KBM-7 (cell line): ENCODE results near the gene FAM171A1.

Source experiments
- DNase-seq: peaks from one replicate; pipeline ENCODE4 v3.0.0-alpha.2; 2015
- in situ Hi-C: fragments of 300-500 bp; cut with MboI; formaldehyde crosslinking; loops from 2 replicates; pipeline ENCODE4 v1.14.3; 2020; ENCODE audit warnings: low sequenced_read_pairs, low pct_unique_long_range_greater_than_20kb, mixed read lengths

FAM171A1 gene

GRCh38 chr10:15378569-15378968 lies 7.5 kb upstream of the FAM171A1 start:
- in situ Hi-C loops: no loop called here
- DNase-seq: no peak

- no peak for DNase-seq
- in situ Hi-C loops: no loop called here
Observed at GRCh38 chr10:15374566-15374965, 3.5 kb upstream of the FAM171A1 start.

DNA sequence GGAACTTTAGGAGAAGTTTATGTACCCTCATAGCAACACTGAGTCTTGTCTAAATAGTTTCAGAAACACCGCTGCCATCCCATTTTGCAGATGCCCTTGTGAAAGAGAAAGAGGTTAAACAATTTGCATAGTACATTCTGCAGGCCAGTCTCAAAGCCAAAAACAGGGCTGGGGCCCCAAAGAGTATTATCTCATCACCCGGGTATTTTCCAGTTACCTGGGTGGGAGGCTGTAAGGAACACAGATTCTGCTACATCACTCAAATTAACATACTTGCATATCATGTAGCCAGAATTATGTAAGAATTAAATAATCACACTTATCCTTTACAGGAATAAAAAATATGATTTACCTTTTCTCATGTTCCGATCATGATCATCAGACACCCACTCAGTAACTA lies 3.1 kb upstream of the FAM171A1 start:
- in situ Hi-C loops: no loop called here
- no peak for DNase-seq

DNA sequence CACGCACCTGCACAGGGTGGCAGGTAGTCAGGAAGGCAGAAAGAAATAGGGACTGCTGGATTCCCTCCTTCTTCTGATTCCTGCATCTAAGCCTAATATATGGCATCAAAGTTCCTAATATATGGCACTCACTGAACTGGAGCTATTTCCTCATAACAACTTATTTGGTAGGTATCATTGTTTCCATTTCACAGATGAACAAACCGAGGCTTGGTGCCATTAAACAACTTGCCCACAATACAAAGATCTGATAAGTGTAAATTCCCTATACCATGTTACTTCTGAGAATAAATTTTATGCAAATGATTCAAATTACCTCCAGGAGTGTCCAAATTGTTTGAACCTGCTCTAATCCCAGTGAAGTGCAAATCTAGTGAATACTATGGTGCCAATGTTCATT lies 2.1 kb upstream of the FAM171A1 start:
- in situ Hi-C loops: no loop called here
- DNase-seq: no peak

DNA sequence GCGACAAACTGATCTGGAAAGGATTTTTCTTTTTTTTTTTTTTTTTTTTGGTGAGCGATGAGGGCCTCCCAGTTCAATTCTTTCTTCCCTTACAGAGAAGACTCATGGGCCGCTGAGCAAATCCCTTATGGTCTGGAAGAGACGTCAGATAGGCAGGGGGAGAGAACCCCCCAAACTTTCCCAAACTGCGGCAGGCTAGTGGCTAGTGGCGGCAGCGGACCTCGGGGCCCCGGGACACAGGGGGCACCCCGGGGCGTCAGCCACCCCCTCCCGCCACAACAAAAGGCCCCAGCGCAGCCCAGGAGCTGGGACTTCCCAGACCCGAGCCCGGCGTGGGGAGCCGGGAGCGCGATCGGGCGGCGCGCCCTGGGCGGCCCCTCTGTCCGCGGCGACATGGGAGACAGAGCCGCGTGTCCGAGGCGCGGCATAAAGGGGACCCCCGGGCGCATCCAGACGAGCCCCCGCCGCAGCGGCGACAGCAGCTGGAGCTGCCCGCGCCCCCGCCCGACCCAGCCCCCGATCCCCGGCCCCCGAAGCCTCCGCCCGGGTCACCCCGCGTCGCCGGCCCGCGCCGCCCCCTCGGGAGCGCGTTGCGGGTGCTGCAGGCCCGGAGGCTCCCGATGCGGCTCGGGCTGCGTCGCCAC lies 755 bp downstream of the FAM171A1 start:
- peak; percentile 28 for DNase-seq
- in situ Hi-C loops: no loop called here

GRCh38 chr10:15369256-15370211 lies 1.6 kb downstream of the FAM171A1 start:
- in situ Hi-C loops: no loop called here
- DNase-seq: no peak

GRCh38 chr10:15368101-15368855 lies 2.8 kb downstream of the FAM171A1 start:
- in situ Hi-C loops: no loop called here
- no peak for DNase-seq

GRCh38 chr10:15367296-15368085 lies 3.6 kb downstream of the FAM171A1 start:
- in situ Hi-C loops: no loop called here
- no peak for DNase-seq

DNA sequence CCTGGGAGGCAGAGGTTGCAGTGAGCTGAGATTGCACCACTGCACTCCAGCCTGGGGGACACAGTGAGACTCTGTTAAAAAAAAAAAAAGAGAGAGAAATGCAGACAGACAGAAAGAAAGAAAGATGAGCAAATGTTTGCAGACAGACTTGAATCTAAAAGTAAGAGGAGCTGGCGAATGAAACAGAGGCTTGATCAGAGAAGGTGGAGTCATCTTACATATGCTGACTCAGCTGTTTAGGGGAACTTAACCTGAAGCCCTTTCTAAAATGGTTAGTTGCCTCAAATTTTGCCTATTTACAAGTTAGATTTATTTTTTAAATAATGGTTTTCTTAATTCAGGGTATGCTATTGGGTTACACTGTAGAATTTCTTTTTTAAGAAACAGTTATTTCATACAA lies 5.4 kb downstream of the FAM171A1 start:
- DNase-seq: no peak
- in situ Hi-C loops: no loop called here

GRCh38 chr10:15364001-15364400 lies 7.1 kb downstream of the FAM171A1 start:
- no peak for DNase-seq
- in situ Hi-C loops: no loop called here

GRCh38 chr10:15363031-15363430 lies 8.1 kb downstream of the FAM171A1 start:
- in situ Hi-C loops: no loop called here
- no peak for DNase-seq

- DNase-seq: peak; percentile 76
- in situ Hi-C loops: no loop called here
Observed at GRCh38 chr10:15361131-15361530, 10.0 kb downstream of the FAM171A1 start.

DNA sequence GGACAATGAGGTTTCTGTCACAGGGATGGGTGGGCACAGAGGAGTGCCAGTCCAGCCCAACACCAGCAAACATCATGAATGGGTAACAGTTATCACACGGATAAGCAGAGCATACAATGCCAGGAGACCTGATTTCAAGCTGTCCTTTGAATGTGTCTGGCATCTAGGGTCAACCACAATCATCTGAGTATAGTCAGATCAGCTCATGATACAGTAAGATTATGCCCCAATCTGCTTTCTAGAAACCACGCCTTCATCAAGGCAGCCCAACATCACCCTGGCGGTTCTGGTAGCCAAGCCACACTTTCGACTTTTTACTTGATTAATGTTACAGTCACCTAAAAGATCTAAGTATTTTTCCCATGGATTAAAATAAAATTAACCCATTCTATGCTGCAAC lies 10.5 kb downstream of the FAM171A1 start:
- DNase-seq: no peak
- in situ Hi-C loops: no loop called here

- in situ Hi-C loops: no loop called here
- no peak for DNase-seq
Observed at GRCh38 chr10:15353471-15354017, 17.5 kb downstream of the FAM171A1 start.

DNA sequence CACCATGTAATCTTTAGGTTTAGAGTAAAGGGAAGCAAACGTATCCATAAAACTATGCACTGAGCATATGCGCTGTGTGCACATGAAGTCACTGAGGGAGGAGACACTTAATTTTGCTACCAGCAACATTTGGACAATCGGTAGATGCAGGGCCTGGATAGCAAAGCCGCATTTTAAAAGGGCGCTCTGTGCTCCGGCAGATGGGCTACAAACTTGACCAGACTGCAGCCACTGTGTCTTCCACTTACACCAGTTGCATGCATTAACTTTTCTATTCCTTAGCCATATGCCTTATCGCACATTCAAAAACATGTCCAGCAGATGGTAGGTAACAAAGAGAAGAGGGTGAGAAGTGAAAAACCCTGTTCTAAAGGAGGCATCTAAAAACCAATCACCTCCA lies 18.3 kb downstream of the FAM171A1 start:
- DNase-seq: no peak
- in situ Hi-C loops: no loop called here

DNA sequence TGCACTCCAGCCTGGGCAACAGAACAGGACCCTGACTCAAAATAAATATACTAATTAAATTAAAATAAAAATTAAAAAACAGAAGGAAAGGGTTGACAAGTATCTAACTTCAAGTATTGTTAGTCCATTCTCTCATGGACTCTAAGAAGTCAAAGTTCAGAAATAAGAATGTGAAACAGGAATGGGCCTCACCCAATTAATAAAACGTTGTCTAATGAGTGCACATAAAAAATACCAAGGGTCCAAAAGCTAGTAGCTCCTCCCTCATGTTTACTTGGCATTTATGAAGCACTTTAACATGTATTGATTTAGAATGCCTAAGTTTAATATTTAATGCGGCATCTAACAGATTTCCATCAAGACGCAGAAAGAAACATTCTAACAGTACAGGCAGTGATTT lies 18.9 kb downstream of the FAM171A1 start:
- no peak for DNase-seq
- in situ Hi-C loops: no loop called here

DNA sequence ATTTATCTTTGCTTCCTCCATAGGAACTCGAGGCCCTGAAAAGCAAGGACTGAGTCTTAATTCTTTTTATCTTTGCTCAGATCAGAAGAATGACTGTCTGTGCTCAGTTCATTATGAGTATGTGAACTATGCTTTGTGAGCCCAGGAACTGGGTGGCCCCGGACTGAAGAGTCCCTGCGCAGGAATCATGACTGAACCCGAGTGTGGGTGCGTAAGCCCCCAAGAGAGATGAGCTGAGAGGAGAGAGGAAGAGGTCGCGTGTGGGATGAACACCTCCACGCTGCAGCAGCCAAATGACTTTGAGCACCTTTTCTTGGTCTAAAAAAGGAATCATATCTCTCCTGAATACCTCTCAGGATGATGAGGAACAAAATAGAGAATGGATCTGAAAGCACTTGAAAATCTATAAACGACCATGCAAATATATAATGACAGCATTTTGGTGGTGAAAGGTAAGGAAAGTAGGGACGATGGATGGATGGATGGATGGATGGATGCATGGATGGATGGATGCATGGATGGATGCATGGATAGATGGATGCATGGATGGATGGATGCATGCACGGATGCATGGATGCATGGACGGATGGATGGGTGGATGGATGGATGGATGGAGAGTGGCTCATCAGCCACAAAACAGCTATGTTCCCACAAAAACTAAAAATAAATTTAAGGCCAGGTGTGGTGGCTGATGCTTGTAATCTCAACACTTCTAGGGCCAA lies 19.8 kb downstream of the FAM171A1 start:
- no peak for DNase-seq
- in situ Hi-C loops: no loop called here

- in situ Hi-C loops: no loop called here
- DNase-seq: no peak
Observed at GRCh38 chr10:15349112-15349511, 22.0 kb downstream of the FAM171A1 start.
